ENCODE results near the gene COG7.
"Not testable (repeated sequence)": the region's sequence is repeated elsewhere in the genome, so short reads cannot be mapped to it uniquely, and the experiment has no call there.

COG7 gene

DNA sequence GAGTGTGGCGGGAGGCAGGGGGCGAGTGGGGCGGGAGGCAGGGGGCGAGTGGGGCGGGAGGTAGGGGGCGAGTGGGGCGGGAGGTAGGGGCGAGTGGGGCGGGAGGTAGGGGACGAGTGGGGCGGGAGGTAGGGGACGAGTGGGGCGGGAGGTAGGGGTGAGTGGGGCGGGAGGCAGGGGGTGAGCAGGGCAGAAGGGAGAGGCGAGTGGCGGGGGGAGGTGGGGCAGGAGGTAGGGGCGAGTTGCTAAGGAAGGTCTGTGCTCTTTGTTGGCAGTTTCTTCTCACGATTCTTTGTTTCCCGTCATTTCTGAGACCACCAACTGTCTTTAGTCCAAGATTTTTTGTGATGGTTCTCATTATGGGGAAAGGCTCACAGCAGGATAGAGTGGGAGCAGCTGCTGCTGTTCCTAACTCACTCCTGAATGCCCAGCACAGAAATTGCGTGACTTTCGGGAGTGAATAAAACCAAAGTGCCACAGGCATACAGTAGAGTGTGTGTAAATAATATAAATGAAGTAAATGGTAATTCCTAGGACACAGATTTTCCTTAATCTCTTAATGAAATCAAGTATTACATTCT is 44.7 kb downstream of the COG7 start:
- no peak for DNase-seq

DNA sequence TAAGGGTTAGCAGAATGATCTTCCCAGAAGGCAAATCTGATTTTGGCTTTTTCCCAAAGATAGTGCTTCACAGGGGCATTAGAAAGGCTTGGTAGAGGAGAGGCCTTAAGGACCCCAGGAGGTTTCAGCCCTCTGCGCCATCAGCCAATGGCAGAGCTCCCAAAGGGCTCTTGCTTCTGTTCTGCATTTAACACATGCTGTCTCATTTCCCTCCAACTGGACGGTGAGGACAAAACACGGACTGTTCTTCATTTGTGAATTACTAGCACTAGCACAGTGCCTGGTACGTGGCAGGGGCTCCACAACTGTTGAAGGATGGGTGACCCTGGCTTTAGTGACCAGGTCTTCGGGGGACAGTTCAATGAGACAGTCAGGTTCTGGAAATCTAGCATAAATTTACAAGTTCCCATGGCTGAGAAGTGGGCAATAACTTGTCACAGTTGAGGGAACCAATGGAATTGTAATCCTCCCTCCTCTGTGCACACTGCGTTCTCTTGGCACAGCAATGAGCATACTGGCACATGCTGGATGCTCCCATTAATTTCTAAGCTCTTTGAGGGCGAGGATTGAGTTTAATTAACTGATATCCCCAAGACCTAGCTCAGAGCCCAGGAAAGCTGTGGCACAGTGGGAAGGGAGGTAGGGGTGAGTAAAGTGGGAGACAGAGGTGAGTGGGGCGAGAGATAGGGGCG is 45.4 kb downstream of the COG7 start:
- no peak for DNase-seq

DNA sequence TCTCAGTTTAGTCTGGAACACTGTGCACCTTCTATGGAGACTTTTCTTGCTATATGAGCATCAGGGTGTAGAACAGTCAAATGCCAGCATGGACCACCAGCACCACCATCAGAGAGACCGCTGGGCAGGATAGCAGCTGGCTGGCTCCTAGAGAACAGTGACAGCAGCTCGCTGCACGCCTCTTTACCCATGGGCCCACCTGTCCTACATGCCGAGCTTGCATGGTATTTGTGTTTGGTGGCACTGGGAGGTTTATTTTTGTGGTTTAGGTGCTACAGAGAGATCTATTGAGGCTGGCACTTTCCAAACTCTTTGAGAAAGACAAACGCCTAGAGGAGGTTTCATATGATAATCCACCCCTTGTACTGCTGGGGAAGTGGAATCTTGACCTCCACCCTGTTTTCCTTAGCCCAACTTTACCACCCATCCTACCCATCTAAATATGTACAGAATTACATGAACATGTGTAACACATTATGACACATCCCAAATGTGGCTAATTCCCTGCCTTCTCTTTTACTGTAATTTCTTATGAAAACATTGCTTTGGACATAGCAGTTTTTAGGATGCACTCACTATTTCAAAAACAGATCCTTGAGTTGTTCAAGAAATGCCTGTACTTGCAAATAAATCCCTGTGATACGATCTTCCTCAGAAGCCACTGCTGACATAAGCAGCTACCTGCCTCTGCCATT is 46.3 kb downstream of the COG7 start:
- DNase-seq = no peak

DNA sequence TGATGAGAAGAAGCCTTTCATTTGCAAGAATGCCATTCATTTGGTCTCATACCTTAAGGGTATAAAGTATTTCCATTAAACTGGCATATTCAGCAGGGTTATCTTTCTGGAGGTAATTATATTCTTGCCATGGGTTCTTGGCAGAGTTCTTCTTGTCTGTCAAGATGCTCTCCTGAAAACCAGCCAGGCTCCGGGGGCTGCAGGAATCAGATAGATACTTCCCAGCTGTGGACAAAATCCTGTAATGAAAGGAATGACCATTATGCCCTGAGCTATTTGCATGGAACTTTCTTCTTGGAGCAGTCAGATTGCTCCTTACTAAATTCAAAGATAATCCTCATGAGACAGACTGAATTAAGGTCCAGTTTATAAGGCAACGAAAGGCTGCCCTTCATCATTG is 47.0 kb downstream of the COG7 start:
- no peak for DNase-seq

DNA sequence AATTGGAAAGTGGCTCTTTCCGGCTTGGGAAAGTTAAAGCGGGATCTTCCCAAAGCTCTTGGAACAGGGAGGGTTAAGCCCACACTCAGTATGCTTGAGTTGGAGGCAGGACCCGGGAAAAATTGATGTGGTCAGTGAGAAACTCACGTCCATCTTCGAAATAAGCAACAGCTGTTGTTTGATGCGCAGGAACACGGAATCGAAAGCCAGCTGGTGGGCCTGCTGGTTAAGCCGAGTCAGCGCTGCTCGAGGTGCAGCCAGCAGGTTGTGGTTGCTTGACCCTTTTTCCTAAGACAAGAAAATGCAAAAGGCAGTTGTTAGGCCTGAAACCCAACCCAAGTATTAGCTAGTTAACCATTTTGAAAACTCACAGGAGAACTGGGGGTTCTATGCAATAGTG is 49.4 kb downstream of the COG7 start:
- no peak for DNase-seq

DNA sequence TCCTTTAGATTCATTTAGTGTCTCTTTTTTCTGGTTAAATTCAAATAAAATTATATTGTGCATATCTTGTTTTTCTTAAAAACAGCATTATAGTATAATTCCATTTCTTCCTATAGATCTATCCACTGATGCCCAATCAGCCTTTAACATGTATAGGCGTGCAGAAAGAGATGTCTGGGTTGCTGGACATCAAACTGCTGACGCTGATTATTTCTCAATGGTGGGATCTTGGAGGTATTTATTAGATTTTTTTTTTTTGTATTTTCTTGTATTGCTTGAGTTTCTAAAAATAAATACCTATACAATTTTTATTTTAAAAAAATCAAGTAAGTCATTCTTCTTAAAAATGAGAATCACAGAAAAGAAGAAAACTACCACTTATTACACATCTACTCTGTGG is 50.9 kb downstream of the COG7 start:
- DNase-seq = no peak

DNA sequence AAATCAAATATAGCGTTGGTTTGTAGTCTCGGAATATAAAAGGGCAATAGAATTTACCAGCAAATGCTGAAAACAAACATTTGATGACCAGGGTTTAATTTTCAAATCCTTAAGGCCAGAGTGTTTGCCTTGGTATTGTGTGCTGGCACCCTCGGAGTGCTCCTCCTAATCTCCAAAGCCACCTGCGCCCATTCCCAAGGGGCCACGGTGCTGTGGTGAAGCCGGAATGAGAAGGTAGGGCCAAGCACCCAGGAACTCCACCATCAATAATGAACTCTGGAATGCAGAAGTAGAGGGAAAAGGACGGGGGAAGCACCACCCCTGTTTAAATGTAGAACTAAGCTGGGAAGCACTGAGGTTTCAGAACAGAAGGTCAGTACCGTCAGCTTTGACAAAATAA is 51.9 kb downstream of the COG7 start:
- no peak for DNase-seq

DNA sequence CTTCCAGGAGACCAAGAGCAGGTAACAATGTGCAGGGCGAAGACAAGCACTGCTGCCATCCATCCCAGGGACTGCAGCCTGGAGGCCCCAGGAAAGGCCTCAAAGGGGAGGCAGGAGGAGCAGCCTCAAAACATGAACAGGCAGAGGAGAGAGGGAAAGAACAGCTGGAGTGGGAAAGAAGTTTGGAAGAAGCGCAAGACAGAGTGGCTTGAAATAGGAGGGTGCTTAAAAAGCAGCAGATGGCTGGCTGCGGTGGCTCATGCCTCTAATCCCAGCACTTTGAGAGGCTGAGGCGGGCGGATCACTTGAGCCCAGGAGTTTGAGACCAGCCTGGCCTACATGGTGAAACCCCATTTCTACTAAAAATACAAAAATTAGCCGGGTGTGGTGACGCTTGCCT is 52.5 kb downstream of the COG7 start:
- DNase-seq = not testable (repeated sequence)

DNA sequence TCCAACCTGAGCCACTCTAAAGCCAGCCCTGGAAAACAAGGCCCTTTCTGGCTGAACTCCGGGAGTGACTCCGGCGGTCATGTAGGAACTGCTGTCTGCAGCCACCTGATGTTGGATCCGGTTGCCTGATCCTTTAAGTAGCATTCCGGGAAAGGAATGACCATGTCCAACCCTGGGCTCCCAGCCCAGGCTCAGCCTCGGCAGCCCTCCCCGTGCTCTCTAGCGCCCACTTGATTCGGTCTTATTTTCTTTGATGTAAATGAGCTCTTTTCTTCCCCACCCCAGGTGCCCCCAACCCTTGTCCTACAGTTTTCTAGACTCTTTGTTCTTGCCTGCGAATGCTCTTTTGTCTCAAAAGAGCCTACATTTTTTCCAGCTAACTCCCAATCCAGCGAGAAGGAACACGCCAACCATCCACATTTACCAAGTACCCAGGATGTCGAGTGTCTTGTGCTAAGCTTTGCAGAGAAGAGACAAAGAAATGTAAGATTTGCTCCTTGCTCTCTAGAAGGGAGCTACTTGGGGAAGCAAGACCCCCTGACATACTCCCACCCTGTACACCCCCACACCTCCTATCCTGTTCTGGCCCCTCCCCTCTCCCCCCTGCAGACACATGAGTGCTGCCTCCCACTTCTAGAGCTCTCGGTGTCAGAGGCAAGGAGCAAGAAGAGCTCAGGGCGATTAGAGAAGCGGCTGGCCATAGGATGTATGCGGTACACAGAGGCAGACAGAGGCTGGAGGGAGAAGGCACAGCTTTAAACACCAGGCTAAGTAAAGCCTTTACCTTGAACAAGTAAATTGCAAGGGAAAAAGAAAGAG is 53.8 kb downstream of the COG7 start:
- no peak for DNase-seq

DNA sequence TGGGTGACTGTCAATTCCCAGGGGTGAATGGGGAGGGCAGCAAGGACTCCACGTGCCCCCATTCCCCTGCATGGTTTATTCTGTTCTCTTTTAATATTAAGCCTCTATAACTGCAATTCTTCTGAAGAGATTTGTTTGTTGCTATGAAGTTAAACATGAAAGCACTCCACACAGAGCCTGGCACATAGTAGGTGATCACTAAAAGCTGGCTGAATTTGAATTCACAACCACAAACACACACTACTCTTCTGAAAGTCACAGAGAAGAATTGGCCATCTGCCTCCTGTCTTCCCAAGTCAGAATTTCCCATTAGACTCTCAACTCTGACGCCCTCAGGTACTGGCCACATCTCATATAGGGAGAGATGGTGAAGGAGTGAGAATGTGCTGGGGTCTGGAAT is 55.5 kb downstream of the COG7 start:
- DNase-seq = no peak

DNA sequence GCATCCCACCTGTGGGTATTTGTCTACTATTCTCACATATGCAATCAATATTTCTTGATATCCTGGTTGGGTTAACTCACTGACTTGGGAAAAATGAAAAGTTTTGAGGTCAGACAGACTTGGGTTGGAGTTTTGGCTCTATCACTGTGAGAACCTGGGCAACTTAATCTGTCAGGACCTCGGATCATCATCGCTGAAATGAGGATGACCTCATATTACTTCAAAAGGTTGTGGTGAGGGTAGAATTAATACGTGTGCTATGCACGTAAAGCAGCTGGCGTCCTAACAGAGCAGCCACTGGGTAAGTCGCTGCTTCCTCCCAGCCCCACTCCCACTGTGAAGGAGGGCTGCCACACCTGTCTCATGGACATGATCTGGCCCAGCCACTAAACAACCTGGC is 57.3 kb downstream of the COG7 start:
- no peak for DNase-seq

DNA sequence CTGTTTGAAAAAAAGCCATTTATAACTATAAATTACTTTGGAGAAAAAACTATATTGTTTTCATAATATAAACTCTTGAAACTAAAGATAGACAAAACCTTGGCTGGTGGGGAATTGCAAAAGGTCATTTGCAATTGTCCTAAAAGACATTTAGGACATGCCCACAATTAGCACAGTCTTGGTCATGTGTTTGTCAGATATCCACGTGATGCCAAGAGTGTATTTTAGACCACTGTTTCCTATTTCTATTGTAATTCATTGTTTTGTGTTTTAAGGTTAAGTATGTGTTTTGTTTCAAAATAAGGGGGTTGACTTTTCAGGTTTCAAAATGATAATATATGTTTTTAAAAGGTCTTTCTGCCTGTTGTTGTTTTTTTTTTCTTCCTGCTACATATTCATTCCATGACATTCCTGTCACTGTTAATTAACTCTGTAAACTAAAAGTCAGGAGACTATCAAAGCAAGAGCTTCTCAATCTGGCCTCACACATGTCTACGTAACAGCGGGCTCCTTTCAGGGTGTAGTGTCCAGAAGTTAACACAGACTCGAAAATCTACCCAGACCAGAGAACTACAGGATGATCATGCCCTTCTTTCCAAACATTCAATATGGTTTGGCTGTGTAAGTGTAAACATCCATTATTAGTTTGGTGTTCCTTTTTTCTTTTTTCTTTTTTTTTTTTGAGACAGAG is 58.7 kb downstream of the COG7 start:
- DNase-seq = no peak

DNA sequence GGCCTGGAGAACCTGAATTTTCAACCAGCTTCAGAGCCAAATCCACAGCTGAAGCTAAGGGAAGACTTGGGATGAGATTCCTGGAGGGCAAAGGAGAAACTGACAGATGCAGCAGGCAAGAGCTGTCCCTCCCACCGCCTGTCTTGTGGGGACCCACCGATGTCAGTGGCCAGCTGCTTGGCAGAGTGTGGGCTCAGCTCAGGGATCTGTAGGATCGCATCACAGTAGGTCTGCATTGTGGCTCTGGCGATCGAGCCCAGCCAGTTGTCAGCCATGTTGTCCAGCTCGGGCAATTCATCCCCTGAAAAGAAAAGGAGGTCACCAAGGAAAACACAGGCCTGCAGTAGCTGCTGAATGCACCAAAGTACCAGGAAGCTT is 60.8 kb downstream of the COG7 start:
- no peak for DNase-seq

DNA sequence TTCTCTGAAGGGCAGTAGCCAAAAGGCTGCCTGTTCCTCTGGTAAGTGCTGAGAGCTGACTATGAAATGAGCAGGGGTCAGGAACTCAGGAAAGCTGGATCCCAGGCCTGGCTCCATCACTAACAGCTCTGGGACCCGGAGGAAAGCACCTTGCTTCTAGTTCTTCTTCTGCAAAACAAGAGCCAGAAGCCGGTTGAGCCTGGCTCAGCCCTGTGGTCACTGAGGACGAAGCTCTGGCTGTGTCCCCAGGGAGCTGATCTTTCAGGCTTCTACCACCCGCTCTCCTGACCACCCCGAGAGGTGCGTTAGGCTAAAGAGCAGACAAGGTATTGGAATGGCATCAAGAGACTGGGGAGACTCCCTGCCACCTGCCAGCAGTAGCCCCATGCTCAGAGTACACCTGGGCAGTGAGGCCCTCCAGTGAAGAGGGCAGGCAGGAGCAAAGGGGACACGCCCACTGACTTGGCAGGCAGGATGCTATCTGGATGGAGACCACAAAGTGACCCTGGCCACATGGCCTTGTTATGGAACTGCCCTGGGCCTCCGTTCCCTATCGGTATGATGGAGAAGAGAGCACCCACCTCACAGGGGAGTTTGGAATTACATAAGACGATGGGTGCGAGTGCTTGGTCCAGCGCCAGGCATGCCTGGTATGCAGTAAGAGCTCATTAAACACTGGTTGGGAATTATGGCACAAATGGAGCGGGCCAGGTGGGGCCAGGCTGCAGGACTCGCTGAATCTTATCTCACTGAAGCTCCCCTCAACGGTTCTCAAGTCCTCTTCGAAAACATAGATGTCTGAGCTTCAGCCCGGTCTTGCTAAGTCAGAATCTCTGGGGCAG is 61.4 kb downstream of the COG7 start:
- DNase-seq = no peak

DNA sequence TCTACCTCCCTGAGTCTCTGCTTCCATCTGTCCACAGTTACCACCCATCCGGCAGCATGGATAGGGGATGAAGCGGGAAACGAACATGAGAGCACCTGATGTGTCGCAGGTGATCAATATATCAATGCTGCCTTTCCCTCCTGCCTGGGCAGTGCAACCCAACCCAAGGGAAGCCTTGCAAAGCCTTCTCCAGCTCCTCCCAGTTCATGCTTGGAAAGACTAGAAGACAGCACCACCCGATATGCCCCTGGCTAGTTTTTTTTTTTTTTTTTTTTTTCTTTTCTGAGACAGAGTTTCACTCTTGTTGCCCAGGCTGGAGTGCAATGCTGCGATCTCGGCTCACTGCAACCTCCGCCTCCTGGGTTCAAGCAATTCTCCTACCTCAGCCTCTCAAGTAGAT is 63.1 kb downstream of the COG7 start:
- not testable (repeated sequence) for DNase-seq

DNA sequence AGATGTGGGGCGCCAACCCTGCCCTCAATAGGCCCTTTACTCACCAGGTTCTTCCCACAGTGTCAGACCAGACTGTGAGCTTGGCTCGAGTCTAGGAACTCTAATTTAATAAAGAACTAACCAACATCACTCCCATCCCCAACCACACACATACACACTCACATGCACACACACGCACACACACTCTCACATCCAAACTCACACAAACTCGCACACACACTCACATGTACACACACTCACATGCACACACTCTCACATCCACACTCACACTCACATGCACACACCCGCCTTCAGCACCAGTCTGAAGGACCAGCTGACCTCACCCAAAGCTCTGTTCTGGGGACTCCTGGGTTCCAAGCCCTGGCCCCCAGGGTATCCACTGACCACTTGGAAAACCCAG is 63.8 kb downstream of the COG7 start:
- DNase-seq = no peak

DNA sequence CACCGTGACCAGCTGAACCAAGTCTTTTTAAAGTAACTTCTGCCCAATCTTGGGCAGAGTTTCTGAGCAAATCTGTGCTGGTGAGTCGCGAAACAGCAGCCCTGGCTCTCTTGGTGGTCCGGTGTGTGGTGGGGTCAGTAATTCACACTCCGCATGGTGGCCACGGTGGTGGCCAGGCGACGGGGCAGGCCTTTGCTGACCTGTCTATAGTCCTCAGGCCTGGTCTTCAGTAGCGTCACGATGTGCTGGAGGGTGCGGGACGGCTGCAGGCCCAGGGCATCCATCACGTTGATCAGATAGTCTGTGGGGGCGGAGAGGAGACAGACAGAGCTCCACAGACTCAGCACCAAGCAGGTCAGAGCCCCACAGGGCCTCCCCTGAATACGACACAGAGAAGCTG is 64.2 kb downstream of the COG7 start:
- DNase-seq = no peak

DNA sequence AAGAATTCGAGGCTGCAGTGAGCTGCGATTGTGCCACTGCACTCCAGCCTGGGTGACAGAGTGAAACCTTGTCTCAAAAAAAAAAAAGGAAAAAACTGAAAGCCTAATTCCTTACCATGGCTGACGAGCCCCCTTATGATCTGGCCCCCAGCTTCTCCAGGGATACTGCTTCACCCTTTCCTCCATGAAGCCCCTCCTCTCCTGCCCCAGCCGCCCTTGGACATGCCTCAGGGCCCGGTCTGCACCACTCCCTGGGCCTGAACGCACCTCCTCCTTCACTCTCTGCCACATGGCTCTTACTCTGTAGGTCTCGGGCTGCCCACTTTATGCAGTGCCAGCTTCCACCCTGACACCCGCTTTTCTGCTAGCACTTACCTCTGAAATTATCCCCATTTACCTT is 65.3 kb downstream of the COG7 start:
- no peak for DNase-seq

DNA sequence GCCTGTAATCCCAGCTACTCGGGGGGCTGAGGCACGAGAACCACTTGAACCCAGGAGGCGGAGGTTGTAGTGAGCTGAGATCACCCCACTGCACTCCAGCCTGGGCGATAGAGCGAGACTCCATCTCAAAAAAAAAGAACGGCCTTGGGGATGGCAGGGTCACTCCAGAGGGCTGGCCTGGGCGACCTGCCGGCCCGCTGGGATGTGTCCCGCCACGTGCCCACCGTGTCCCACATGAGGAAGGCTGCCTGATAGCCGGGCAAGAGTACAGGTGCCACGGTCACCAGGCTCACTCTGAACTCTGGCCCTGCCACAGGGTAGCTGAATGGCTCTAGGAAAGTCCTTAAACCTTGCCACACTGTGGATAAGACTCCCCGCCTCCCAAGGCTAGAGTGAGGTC is 67.5 kb downstream of the COG7 start:
- DNase-seq = no peak

DNA sequence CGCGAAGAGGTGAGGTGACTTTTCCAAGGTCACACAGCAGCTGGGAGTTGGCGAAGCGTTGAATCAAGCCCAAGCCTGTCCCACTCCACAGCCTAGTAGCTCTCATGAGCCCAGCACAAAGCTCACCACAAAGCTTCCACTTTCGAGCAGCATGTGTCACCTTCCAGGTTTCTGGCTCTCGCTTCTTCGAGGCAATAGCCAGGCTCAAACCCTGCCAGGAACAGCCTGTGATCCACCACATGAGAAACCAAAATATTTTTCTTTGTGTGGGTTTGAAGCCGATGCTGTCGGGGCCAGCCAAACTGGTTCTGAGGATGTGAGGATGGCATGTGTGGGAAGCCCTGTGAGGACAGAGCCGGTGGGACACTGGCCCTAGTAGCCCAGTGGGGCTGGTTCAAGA is 68.1 kb downstream of the COG7 start:
- no peak for DNase-seq

DNA sequence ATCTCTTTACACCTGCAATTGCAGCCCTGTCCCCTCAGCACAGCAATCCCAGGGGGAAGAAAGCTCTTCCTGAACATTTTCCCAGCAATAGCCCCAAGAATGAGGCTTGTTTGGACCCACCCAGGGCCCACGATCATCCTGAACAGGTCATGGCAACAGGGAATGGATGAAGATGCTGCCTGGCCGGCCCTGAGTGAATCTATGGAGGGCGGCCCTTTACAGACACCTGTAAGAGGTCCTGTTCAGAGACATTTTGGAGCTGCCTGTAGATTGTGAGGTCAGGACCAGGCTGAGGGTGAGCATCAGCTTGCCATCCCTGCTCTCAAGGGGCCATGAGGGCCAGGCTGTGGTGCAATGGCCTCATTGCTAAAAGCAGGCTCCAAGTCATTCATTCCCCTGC is 69.1 kb downstream of the COG7 start:
- no peak for DNase-seq

DNA sequence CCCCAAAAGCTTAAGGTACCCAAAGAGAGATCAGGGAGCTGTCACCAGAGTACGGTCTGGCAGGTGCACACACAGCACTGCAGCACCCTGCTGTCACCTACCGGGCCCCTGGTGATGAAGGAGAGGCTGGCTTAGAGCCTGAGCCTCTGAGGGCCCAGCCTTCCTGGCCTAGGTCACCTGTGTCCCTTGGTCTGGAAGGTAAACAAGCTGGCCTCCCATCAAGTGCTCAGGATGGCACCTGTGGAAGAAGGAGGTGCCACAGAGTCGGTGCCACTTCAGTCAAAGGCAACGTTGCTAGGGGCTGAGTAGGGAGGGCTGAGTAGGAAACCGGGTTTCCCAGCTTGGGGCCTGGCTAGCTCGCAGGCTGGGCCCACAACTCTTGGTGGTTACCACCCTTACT is 70.7 kb downstream of the COG7 start:
- DNase-seq = no peak

Measured in NCI-H187 treated with DMSO at 0.1 percent for 48 hours (cell line).